NCI-H146 treated with DMSO at 0.1 percent for 48 hours (cell line): ENCODE measurements around the gene PC.
A peak's percentile ranks its signal among the peaks of the same experiment; 100 is the strongest.

Experiments used
- DNase-seq: peaks from one replicate; lab custom pipeline; 2025; ENCODE audit not compliant: unreplicated experiment; lab: John Stamatoyannopoulos, UW

Gene PC

GRCh38 chr11:66885950-66886440, 72.2 kb downstream of the PC start:
- DNase-seq = no peak

GRCh38 chr11:66885469-66885868, 72.7 kb downstream of the PC start:
- no peak for DNase-seq

DNA sequence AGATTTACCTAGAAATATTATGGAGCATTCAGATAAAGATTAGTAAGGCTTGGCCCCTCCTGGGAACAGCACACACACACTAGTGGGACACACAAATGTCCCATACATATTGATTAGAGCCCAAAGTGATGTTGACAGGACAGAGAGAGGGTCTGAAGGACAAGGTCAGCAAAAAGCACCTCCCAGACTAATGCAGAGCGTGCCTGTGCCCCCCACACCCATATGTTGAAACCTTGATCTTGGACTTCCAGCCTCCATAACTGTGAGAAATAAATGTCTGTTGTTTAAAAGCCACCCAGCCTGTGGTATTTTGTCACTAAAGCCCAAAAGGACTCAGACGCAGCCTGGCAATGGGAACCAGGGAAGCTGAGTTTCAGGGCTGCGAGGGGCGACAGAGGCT, 73.7 kb downstream of the PC start:
- DNase-seq = no peak

DNA sequence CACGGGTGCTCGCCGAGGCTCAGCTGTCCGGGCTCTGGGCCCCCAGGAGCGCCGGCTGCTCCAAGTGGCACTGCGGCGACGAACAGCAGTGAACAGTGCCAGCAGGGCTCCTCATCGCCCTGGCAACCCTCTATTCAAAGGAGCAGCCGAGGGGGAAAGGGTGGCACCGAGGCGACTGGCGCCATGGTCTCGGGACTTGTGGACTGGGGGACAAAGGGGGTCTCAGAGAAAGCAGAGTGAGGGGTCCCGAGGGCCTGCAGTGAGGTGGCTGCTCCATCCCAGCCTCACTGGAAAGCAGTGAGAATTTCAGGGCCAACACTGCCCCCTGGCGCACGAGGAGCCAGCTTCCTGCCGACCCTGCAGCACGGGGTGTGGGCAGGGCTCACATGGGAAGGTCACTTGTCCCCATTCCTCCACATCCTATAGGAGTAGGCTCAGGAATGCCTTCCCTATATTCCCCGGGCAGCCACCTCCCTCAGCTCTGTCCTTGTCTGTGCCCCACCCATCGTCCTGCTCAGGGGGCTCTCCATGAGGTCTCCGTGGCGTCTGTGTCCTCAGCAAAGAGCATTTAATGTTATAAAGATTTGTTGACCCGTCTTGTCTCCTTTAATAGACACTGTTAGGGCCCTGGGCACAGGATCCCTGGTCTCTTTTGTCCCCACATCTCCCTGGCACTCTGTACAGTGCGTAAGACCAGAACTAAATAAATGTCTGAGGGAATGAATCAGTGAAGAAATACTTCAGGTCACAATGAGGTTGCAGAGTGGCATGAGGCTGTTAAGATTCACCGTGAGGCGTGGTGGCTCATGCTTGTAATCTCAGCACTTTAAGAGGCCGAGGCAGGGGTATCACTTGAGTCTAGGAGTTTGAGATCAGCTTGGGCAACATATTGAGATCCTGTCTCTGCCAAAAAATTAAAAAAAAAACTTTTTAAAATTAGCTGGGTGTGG, 74.9 kb downstream of the PC start:
- peak; percentile 43 for DNase-seq

DNA sequence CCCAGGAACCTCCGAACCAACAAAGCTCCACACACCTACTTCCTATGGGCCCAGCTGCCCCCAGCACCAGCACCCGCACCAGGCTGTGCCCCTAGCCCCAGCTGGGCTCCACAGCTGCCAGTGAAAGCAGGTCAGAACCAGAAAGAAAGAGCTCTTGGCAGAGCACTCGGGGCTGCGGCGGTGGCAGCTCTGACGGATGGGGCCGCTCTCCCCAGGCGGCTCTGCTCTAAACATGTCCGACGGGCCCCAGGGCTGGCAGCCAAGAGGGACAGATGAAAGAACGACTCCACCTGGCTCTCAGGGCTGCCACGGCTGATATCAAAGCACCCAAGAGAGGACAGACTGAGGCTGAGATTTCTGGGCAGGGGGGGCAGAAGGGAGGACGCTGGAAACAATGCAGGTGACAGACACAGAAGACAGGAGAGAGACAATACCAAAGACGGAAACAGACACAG, 75.6 kb downstream of the PC start:
- no peak for DNase-seq

DNA sequence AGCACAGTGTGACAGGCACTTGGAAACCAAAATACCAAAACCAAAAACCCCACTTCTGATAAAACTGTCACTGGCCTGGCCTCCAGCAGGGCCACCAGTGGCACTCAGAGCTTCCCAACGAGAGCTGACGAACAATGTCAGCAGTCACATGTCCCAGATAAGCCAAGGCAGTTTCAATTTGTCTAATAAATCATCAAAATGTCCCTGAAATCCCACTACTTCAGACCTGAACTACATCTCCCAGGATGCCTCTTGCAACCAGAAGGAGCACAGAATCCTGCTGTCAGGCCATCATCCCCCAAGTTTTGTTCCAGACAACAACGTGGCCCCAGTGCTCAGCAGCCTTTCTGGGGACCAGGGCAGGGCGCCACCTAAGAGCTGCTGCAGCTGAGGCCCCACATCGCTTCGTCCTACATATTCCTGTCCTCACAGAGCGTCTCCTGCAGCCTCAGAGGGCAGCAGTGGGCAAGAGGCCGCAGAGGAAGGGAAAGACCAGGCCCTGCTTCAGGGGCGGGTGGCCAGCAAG, 76.2 kb downstream of the PC start:
- no peak for DNase-seq

DNA sequence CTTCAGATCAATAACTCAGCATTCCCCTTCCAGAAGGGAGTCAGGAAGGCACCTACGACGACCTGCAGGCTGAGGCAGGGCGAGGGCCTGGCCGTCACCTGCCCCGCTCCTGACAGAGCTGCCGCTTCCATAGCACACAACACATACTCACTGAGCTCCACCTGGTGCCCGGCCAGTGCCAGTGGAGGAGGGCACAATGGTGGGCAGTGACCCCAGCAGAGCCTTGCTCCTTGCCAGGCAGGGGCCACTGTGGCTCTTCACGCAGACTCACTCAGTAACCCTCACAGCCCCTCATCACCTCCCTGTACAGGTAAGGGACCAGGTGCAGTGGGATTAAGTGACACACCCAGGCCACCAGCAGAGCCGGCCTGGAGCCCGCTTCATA, 76.7 kb downstream of the PC start:
- DNase-seq = no peak

DNA sequence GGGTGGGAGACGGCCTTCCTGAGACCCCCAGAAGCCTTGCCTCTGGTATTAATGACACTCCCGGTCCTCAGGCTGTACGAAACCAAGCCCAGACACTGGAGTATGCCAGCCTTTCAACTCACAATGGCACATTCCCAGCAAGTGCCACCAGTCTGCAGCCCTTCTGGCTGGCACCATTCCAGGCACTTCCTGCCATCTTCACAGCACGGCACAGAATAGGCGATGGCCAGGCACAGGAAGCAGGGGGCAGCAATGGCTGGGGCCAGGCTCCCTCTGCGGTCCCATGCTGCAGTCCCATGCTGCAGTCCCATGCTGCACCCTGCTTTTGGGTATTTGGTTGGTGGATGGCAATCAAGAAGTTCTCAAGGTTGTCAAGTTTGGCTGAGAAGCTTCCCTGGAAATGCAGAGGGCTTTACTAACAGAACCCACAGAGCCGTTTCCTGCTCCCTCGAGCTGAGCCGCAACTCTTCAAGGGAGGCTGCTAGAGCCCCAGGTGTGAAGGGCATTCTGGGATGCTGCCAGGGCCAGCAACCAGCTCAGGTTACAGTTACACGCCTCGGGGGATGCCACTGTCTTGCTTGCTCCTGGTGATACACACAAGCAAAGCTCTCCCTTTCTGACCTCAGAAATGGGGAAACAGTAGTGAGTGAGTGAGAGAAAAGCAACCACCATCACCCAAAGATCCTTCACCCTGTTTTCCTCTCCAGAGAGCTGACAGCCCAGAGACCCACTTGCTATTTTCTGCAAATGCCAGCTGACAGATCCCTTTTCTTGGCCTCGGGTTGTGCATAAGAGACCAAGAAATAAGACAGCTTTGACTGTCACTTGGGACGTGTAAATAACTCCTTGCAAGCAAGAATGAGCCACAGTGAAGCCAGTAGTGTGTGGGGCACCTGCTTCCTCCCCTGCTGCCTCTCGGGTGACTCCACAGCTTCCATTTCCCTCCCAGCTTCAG, 77.4 kb downstream of the PC start:
- DNase-seq = peak; percentile 32

GRCh38 chr11:66879999-66880398, 78.2 kb downstream of the PC start:
- DNase-seq = no peak

- no peak for DNase-seq
Observed at GRCh38 chr11:66879583-66879982, 78.6 kb downstream of the PC start.

DNA sequence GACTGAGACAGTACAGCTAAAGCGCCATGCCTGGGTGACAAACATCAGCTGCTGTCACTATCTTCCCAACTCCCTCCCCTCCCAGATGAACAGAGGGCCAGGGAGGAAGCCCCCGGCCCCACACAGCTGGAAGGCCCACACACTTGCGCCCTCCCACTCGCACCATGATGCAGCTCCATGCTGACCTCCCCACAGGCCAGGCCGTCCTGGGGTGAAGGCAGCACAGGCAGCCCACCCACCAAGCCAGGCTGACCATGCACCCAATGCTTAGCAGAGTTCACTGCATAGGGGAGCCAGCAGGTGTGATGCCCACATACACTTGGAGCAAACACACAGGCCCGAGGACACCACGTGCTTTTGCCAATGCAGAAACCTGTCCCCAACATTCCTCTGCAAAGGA, 79.2 kb downstream of the PC start:
- DNase-seq = no peak

DNA sequence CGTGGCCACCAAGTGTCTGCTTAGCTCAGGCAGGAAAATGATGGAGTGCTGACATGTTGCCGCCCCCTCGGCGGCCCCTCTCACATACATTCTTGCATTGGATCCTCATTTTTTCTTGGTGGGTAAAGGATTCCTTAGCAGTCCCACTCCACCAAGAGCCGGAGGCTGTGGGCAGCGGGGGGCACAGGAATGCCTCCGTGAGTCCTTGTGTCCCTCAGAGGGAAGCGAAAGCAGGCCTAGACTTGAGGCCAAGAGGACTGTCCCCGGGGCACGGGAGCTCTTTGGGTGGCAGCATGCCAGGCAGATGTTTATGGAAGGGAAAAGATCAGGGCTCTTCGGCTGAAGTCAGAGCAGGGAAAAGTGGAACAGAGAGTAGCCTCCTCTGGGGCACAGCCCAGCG, 79.7 kb downstream of the PC start:
- no peak for DNase-seq

DNA sequence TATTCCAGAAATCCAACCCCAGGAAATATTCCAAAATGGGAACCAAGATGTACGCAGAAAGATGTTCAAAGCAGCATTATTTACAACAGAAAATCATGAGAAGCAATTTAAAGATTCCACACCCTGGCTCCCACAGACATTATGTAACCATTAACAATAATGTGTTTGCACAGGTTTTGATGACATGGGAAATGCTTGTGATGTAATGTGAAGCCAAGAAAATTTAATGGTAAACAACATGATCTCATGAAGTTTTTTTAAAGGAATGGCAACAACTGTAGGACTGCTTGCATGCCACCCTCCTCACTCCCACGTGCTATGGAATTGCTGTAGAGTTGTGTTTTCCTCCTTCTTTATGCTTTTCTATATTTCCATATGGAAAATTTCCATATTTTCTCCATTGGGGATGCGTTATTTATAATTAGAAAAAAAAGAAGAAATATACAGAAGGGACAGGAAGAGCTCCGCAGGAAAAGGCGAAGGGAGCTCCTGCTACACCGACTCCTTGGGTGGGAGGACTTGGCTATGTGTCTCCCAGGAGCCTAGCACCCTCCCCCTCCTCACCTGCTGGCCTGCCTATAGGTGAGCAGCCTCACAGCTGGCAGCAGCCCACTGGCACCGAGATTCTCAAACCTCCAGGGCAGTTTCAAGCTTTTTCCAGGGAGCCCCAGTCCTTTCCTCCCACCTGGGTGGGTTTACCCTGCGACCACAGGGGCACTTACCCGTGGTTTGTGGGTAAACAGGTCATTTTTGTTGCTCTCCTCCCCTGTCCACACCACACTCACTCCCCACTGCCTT, 80.4 kb downstream of the PC start:
- no peak for DNase-seq

DNA sequence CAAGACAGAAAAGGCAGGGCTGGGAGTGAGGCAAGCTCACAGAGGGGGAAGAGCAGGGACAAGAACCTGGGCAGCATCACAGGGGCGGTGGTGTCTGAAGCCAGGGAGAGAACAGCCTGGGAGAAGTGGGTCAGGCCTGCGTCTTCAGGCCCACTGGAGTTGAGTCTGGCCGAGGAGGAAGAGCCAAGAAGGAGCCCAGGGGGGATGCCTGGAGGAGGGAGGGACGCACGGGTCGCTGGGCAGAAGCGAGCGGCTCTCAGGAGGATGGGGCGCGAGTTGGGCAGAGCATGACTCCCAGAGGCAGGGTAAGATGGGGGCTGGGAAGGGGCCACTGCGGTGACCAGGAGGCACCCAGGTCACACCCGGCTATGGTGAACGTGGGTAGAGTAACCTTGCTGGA, 82.8 kb downstream of the PC start:
- DNase-seq = no peak

GRCh38 chr11:66874232-66874631, 84.0 kb downstream of the PC start:
- DNase-seq = no peak

GRCh38 chr11:66871521-66871901, 86.7 kb downstream of the PC start:
- no peak for DNase-seq

DNA sequence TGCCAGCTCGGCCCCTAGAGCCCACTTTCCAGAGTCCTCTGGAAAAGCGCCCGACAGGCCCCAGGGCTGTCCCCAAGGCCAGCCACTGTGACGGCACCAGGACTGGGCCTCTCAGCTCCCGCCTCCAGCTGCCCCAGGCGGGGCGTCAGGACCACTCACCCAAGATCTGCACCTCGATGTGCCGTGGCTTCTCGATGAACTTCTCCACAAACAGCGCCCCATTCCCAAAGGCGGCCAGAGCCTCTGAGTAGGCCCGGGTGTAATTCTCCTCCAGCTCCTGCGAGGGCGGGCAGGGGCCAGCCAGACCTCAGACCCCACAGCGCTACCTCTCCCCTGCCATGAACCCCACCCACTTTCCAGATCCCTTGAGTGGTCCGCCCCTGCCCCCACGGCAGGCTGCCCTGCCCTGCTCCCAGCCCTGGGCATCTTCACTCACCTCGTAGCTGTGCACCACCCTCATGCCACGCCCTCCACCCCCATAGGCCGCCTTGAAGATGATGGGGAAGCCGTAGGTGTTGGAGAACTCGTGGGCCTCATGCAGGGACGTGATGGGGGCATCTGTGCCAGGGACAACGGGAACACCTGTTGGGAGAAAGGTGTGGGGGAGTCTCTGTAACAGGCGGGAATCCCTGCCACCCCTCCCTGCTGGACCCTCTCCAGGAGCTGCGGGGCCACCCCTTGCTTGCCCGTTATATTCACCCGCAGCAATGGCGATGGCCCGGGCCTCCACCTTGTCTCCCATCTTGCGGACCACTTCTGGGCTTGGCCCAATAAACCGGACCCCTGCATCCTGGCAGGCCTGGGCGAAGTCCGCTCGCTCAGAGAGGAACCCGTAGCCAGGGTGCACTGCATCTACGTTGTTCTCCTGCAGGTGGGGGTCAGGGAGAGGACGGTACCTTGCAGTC, 87.3 kb downstream of the PC start:
- no peak for DNase-seq

- DNase-seq = no peak
Observed at GRCh38 chr11:66870131-66870530, 88.1 kb downstream of the PC start.

DNA sequence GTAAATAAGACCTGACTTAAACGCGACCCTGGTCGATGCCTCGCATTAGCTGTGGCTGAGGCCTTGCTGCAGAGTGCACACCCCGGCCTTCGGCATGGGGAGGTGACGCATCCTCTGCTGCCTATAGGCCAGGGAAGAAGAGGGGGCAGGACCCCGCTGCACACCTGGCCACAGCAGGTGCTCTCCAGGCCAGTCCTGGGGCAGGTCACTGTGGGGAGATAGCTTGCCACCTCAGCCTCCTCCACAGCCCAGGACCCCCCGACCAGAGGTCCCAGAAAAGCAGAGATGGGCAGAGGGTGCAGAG, 88.7 kb downstream of the PC start:
- DNase-seq = no peak
